NT2/D1 (cell line): ENCODE measurements around the gene TAF7.
"Not testable (repeated sequence)": the region's sequence is repeated elsewhere in the genome, so short reads cannot be mapped to it uniquely, and the experiment has no call there.

Source experiments
- DNase-seq: peaks from one replicate; pipeline ENCODE4 v3.0.0-alpha.2; 2011; ENCODE audit warnings: low read depth, low spot score
- H3K27me3 ChIP-seq: 2 replicates; pipeline ENCODE4 v1.6.0; 2011; ENCODE audit warnings: mild to moderate bottlenecking; ENCODE audit not compliant: insufficient read length, insufficient read depth
- H3K36me3 ChIP-seq: 2 replicates; pipeline ENCODE4 v1.6.1; 2011; ENCODE audit warnings: mild to moderate bottlenecking, low read length, mixed read lengths; ENCODE audit not compliant: insufficient read depth, insufficient read length
- H3K4me1 ChIP-seq: 2 replicates; pipeline ENCODE4 v1.5.1; 2011; ENCODE audit not compliant: insufficient read depth, insufficient read length
- H3K4me3 ChIP-seq: 2 replicates; pipeline ENCODE4 v1.5.1; 2011; ENCODE audit warnings: low read depth; ENCODE audit not compliant: insufficient read length
- H3K9ac ChIP-seq: 2 replicates; pipeline ENCODE4 v1.6.0; 2011; ENCODE audit warnings: low read depth; ENCODE audit not compliant: insufficient read length
- H3K9me3 ChIP-seq: 2 replicates; pipeline ENCODE4 v1.5.1; 2011; ENCODE audit warnings: mild to moderate bottlenecking, low read length; ENCODE audit not compliant: insufficient read depth
- SUZ12 ChIP-seq: IDR thresholded peaks from 2 replicates; pipeline ENCODE4 v1.6.1; 2011; ENCODE audit not compliant: insufficient read length, insufficient read depth; ENCODE audit errors: extremely low read depth
- YY1 ChIP-seq: IDR thresholded peaks from 2 replicates; pipeline ENCODE4 v1.6.1; 2011; ENCODE audit not compliant: insufficient read length, insufficient read depth
- ZNF274 ChIP-seq: IDR thresholded peaks from 2 replicates; pipeline ENCODE4 v1.6.1; 2011; ENCODE audit warnings: mild to moderate bottlenecking, low read depth, low read length

Gene TAF7

DNA sequence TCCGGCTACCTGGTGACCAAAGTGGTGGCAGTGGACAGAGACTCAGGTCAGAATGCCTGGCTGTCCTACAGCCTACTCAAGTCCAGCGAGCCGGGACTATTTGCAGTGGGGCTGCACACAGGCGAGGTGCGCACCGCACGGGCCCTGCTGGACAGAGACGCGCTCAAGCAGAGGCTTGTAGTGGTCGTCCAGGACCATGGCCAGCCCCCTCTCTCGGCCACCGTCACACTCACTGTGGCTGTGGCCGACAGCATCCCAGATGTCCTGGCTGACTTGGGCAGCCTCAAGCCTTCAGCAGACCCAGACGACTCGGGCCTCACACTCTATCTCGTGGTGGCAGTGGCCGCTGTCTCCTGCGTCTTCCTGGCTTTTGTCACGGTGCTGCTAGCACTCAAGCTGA is 36.4 kb upstream of the TAF7 start:
- peaks cover 37% of the 10 kb centered on the region for H3K9me3 ChIP-seq
- H3K4me1 ChIP-seq: no peaks in the 10 kb centered on the region
- H3K36me3 ChIP-seq: no peaks in the 10 kb centered on the region
- no peak overlapping the region for H3K4me3 ChIP-seq
- H3K9ac ChIP-seq: no peak overlapping the region
- no peaks in the 10 kb centered on the region for H3K27me3 ChIP-seq
- TF ChIP-seq SUZ12 (no peak), ZNF274 (no peak), YY1 (no peak)
- DNase-seq: no peak

DNA sequence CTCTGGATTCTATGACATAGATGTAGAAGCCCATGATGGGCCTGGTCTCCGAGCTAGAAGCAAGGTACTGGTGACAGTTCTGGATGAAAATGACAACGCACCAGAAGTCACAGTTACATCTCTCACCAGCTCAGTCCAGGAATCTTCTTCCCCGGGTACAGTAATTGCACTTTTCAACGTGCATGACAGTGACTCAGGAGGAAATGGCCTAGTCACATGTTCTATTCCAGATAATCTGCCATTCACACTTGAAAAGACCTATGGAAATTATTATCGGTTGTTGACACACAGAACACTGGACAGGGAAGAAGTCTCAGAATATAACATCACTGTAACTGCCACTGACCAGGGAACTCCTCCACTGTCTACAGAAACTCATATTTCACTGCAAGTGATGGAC is 35.5 kb upstream of the TAF7 start:
- TF ChIP-seq SUZ12 (no peak), YY1 (no peak), ZNF274 (no peak)
- Histone ChIP-seq H3K9me3 (peaks cover 42% of the 10 kb centered on the region), H3K9ac (no peak overlapping the region), H3K4me3 (no peak overlapping the region), H3K36me3 (no peaks in the 10 kb centered on the region), H3K27me3 (no peaks in the 10 kb centered on the region), H3K4me1 (no peaks in the 10 kb centered on the region)
- no peak for DNase-seq

DNA sequence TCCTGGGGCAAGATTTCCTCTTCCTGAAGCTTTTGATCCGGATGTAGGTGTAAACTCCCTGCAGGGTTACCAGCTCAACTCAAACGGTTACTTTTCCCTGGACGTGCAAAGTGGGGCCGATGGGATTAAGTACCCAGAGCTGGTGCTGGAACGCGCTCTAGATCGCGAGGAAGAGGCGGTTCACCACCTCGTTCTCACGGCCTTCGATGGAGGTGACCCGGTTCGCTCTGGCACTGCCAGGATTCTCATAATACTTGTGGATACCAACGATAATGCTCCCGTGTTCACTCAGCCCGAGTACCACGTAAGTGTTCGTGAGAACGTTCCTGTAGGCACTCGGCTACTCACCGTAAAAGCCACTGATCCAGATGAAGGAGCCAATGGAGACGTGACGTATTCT is 35.1 kb upstream of the TAF7 start:
- H3K9ac ChIP-seq: no peak overlapping the region

GRCh38 chr5:141354900-141355469 is 34.4 kb upstream of the TAF7 start, which contains the start of gene PCDHGA4:
Gene PCDHGA4 (plus strand): TSS chr5:141355021. CDS start chr5:141355108, 87 bp downstream.
- Histone ChIP-seq H3K9me3 (peaks cover 51% of the 10 kb centered on the region), H3K36me3 (no peaks in the 10 kb centered on the region), H3K4me3 (no peak within 1 kb of the TSS), H3K27me3 (no peaks in the 10 kb centered on the region), H3K4me1 (no peaks in the 10 kb centered on the region), H3K9ac (no peak within 1 kb of the TSS)
- DNase-seq: no peak
- TF ChIP-seq YY1: no peak
- no peak for TF ChIP-seq SUZ12
- TF ChIP-seq ZNF274: no peak

More for the DNA sequence above, 35.1 kb upstream of the TAF7 start:
- H3K4me3 ChIP-seq: no peak overlapping the region
- H3K36me3 ChIP-seq: no peaks in the 10 kb centered on the region
- TF ChIP-seq SUZ12: no peak
- TF ChIP-seq YY1: no peak
- TF ChIP-seq ZNF274: no peak
- peaks cover 47% of the 10 kb centered on the region for H3K9me3 ChIP-seq
- no peaks in the 10 kb centered on the region for H3K4me1 ChIP-seq
- H3K27me3 ChIP-seq: no peaks in the 10 kb centered on the region
- DNase-seq: no peak

DNA sequence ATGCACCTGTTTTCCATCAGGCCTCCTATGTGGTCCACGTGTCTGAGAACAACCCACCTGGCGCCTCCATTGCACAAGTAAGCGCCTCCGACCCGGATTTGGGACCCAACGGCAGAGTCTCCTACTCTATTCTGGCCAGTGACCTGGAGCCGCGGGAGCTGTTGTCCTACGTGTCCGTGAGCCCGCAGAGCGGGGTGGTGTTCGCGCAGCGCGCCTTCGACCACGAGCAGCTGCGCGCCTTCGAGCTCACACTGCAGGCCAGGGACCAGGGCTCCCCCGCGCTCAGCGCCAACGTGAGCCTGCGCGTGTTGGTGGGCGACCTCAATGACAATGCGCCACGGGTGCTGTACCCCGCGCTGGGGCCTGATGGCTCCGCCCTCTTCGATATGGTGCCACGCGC is 31.0 kb upstream of the TAF7 start:
- Histone ChIP-seq H3K27me3 (no peaks in the 10 kb centered on the region), H3K9me3 (peaks cover 45% of the 10 kb centered on the region), H3K36me3 (no peaks in the 10 kb centered on the region), H3K9ac (no peak overlapping the region), H3K4me1 (no peaks in the 10 kb centered on the region), H3K4me3 (no peak overlapping the region)
- TF ChIP-seq SUZ12 (no peak), YY1 (no peak), ZNF274 (no peak)
- no peak for DNase-seq

DNA sequence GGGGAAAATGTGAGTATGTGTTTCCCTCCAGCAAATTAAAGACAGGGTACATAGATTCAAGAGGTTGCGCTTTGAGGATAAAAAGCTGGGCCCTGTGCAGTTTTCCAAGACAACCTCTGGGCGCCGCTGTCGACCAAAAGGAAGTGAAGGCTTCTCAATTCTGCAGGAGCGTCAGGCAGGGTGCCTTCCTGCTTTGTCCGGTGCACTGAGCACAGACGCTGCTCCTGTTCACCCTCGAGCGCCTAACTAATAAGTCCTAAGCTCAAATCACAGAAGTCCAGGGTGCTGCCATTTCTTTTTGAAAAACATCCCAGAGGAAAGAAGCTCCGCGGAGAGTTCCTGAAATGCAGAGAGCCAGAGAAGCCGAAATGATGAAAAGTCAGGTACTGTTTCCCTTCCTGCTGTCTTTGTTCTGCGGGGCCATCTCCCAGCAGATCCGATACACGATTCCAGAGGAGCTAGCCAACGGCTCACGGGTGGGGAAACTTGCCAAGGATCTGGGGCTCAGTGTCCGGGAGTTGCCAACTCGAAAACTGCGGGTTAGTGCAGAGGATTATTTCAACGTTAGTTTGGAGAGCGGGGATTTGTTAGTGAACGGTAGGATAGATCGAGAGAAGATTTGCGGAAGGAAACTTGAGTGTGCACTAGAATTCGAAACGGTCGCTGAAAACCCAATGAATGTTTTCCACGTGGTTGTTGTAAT is 29.5 kb upstream of the TAF7 start, which contains the start of gene PCDHGB1:
Gene PCDHGB1, plus strand, starts transcription at position 183 of the 703 bp plus-strand sequence. Its CDS starts 162 bp downstream, at position 345.
- Histone ChIP-seq H3K27me3 (no peaks in the 10 kb centered on the region), H3K9ac (no peak within 1 kb of the TSS), H3K4me3 (no peak within 1 kb of the TSS), H3K9me3 (peaks cover 34% of the 10 kb centered on the region), H3K4me1 (no peaks in the 10 kb centered on the region), H3K36me3 (no peaks in the 10 kb centered on the region)
- no peak for TF ChIP-seq ZNF274
- TF ChIP-seq YY1: no peak
- no peak for TF ChIP-seq SUZ12
- no peak for DNase-seq

DNA sequence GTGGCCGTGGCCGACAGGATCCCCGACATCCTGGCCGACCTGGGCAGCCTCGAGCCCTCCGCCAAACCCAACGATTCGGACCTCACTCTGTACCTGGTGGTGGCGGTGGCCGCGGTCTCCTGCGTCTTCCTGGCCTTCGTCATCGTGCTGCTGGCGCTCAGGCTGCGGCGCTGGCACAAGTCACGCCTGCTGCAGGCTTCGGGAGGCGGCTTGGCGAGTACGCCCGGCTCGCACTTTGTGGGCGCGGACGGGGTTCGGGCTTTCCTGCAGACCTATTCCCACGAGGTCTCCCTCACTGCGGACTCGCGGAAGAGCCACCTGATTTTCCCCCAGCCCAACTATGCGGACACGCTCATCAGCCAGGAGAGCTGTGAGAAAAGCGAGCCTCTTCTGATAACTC is 25.4 kb upstream of the TAF7 start:
- peaks cover 28% of the 10 kb centered on the region for H3K9me3 ChIP-seq
- H3K4me1 ChIP-seq, H3K27me3 ChIP-seq, DNase-seq, H3K9ac ChIP-seq, H3K36me3 ChIP-seq, H3K4me3 ChIP-seq: not testable (repeated sequence)

DNA sequence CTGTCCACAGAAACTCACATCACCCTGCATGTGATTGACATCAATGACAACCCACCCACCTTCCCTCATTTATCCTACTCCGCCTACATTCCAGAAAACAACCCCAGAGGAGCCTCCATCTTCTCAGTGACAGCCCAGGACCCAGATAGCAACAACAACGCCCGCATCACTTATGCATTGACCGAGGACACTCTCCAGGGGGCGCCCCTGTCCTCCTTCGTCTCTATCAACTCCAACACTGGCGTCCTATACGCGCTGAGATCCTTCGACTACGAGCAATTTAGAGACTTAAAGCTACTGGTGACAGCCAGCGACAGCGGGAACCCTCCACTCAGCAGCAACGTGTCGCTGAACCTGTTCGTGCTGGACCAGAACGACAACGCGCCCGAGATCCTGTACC is 24.7 kb upstream of the TAF7 start:
- H3K9me3 ChIP-seq: peaks cover 24% of the 10 kb centered on the region
- H3K4me3 ChIP-seq: no peak overlapping the region
- DNase-seq: no peak
- no peak overlapping the region for H3K9ac ChIP-seq
- H3K27me3 ChIP-seq: no peaks in the 10 kb centered on the region
- no peaks in the 10 kb centered on the region for H3K36me3 ChIP-seq
- TF ChIP-seq ZNF274: no peak
- no peak for TF ChIP-seq SUZ12
- no peak for TF ChIP-seq YY1
- no peaks in the 10 kb centered on the region for H3K4me1 ChIP-seq
